Testis (tissue), 2 donors: ENCODE measurements around the gene SDF2L1.

Experiments
- CTCF ChIP-seq, 3 experiments: fragments of 450-650 bp in 2 of 3; fragments of 200-600 bp in 1 of 3; sonication (generic) in 1 of 3; IDR thresholded peaks; one replicate each; pipeline ENCODE4 v1.5.1; 2016 to 2019; ENCODE audit warnings: antibody characterized with exemption in 3 of 3, mild to moderate bottlenecking in 2 of 3, moderate library complexity in 1 of 3
- POLR2A ChIP-seq: fragments of 450-650 bp; IDR thresholded peaks from one replicate; pipeline ENCODE4 v1.6.1; 2017; ENCODE audit warnings: antibody characterized with exemption, mild to moderate bottlenecking, moderate library complexity

GRCh38 chr22:21641789-21642583, at the start of gene SDF2L1:
- TF ChIP-seq POLR2A (no peak), CTCF (IDR thresholded peaks at IDR 0.05) (peak in 2 of 3 experiments; percentile 32 to 42)
